GM04503 (cell line): ENCODE results near the gene NDUFC2.
A peak's percentile ranks its signal among the peaks of the same experiment; 100 is the strongest.
"Not testable (repeated sequence)": the region's sequence is repeated elsewhere in the genome, so short reads cannot be mapped to it uniquely, and the experiment has no call there.

Experiments used
- DNase-seq: peaks from one replicate; pipeline ENCODE4 v3.0.0-alpha.2; 2012; ENCODE audit warnings: low read depth

NDUFC2 gene

DNA sequence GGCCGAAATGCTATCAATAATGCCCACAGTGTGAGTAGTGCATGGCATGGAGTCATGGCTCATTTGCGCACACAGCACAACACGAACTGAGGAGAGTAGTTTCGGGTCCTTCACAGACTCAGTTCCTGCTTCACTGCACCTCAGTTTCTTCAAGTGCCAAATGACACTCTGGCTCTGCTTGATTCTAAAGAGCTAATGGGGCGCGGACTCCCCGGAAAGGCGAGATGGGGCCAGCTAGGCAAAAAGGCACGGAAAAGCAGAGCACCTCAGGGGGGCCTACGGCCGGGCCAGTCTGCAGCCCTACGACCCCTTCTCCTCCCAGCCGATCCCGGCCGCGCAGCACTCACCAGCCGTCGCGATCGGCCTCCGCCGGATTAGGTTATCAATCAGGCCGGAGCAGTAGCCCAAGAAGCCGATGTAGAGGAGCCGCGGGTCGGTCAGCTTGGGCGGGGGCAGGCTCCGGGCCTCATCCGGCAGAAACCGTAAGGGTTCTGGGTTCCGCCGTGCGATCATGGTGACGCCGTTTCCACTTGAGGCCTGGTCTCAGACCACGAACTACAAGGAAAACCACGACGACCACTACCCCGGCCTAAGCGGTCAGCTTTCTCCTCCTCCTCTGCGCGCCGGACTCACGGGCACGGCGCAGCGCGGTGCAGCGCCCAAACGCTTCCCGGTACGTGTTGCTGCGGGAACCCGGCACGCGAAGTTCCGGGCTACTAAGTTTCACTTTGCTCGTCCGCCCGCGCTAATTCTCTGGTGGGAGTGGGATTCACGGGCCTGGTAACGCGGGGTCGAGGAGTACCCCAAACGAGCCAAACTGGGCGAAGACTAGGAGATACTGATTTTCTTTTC, at the start of gene NDUFC2:
NDUFC2 (minus strand) TSS at position 631 of the 852 bp plus-strand sequence; CDS start at position 513, 118 bp downstream.
- peak; percentile 30 for DNase-seq

- DNase-seq: no peak
Observed at GRCh38 chr11:78127403-78127802, 47.7 kb upstream of the NDUFC2 start.

GRCh38 chr11:78112582-78113275, 33.1 kb upstream of the NDUFC2 start:
- DNase-seq: no peak

DNA sequence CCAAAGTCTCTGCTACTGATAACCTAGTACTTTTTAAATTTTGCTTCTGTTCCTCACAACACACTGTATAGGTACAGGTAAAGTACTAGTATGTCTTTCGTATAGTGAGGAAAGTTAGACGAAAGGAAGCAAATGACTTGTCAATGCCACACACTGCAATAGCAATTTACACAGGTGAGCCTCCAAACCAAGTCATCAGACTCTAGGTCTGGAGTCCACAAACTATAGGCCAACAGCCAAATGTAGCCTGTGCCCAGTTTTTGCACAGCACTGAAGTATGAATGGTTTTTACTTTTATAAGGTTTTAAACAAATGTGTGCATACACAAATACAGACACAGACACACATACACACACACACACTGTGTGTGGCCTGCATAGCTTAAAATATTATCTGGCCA, 31.6 kb upstream of the NDUFC2 start:
- no peak for DNase-seq

DNA sequence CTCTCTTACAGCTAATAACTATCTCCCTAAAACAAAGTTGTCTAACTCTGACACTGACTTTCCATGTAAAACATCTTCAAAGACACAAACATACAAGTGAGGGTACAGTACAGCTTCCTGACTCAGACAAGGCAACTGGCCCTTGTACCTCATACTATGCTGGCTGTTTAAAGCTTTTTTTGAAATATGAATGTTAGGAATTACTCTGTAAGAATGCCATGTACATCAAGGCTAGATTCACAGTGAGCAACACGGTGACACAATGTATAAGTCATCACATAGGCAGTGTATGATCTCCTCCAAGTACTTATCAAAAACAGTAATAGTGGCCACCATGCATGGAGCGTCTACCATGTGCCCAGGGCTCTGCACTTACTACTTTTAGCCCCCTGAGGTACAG, 31.2 kb upstream of the NDUFC2 start:
- no peak for DNase-seq

DNA sequence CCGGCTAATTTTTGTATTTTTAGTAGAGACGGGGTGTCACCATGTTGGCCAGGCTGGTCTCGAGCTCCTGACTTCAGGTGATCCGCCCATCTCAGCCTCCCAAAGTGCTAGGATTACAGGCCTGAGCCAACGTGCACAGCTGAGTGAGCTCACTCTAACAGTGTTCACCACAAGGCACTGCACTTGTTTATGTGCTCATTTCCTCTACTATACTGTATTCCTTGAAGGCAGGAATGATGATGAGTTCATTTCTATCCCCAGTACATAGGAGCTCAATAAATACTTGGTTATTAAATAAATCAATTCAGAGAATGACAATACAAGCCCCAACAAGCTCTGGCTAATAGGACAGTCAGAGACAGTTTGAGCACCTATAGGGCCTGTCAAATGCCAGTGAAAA, 30.7 kb upstream of the NDUFC2 start:
- no peak for DNase-seq

DNA sequence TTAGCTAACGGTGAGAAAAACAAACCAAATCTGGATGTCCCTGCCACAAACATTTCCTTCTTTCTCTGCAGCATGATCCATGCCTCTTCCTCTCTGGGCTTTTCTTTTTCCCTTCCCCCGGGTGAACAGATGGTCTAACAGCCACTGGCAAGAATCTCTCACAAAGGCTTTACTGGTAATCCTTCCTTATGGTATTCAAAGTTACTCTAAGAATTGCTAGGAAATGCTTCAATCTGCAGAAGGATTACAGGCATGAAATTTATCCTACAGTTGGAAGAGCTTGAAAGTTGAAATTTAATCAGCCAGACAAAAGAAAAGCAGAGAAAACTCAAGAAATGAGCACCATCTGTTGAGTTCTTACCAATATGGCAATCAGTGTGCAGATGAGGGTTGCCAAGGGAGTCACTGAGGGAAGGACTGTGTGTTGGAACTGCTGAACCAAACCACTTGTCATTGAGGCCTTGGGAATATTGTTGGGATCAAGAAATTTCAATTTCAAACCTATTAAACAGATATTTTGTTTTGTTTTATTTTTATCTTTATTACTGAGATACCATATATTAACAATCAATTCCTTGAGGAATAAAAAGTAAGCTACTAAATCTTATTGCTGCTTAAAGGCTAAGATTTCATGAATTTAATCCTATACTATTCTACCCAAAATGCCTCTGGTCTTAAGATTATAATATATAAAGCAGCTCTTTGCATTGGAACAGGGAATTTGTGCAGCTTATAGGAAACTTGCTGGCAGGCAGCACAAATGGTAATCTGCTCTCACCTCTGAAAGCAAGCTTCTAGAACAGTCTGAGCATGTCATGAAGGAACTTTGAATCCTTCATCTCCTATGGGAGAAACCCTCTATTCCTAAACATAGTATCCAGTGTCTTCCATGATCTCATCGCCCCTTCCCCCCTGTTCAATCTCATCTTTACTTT, 29.7 kb upstream of the NDUFC2 start:
- DNase-seq: no peak

DNA sequence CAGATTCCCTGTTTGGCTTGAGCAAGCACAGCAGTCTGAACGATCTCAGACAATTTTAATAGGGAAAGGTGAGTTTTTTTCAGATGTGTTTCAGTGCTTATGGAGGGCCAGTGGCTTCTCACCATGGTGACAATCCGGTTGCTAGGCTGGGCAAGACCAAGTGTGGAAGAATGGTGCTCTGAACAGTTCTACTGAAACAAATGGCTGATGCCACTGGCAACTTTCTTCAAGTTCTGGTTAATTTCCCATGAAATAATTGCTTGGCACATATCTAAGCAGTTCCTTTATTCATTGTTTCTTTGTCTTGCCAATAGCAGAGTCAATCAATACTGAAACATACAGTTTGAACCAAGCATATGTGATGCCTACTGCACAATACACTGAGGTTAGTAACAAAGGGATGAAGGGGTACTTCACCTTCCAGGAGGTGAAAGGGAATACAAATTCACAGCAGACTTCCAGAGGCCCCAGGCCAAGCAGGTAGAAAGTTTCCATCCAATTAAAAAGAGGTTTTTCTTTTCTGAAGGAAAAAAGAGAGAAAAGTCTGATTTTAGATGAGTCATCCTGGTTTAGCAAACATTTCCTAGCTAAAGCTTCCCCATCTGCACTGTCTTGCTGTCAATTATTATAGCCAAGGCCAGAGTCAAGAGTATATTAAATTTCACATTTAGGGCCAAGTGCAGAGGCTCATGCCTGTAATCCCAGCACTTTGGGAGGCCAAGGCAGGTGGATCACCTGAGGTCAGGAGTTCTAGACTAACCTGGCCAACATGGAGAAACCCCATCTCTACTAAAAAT, 21.2 kb upstream of the NDUFC2 start:
- no peak for DNase-seq

DNA sequence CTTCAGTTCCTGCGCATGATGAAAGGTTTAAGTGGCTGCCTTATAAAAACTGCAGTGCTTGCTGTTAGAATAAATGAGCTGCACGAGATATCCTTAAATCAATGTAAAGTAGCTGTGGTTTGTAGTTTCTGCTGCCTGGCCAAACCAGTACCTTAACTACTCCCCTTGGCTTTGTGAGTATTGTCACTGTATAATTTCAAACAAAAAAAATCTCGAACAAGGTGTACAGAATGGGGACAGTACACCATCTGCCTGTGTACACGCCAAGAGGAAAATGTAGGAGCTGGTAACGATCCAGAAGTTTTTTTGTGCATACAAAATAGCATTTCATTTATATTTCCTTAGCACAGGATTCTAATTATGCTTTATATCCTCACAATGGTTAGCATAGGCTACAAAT, 20.6 kb upstream of the NDUFC2 start:
- DNase-seq: no peak

DNA sequence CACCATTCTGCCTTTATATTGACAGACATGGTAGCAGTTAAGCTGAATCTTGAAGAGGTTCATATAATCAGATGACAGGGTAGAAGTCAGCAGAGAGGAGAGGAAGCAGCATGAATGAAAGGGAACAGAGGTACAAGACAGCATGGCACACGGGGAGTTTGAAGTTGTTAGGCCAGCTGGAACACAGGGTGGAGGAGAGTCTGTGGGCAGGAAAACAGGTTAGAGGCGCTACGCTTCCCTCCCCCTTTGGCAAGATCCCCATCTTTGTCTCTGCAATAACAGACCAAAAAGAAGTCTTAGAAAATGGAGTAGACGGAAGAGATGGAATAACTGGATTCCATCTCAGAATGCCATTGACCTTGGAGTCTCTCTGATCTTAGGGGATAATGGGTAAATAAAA, 20.0 kb upstream of the NDUFC2 start:
- DNase-seq: no peak

GRCh38 chr11:78097666-78098385, 18.2 kb upstream of the NDUFC2 start:
- DNase-seq: no peak

DNA sequence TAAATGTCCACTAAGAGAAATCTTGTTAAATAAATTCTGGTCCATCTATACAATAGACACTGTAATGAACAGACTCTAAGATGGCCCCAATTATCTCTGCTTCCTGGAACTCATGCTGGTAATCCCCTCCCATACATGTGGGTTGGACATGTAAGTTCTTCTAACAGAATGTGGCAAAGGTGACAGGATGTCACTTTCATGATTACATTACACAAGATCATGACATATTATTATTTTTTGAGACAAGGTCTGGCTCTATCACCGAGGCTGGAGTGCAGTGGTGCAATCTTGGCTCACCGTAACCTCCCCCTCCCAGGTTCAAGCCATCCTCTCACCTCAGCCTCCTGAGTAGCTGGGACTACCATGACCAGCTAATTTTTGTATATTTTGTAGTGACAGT, 14.6 kb upstream of the NDUFC2 start:
- no peak for DNase-seq

DNA sequence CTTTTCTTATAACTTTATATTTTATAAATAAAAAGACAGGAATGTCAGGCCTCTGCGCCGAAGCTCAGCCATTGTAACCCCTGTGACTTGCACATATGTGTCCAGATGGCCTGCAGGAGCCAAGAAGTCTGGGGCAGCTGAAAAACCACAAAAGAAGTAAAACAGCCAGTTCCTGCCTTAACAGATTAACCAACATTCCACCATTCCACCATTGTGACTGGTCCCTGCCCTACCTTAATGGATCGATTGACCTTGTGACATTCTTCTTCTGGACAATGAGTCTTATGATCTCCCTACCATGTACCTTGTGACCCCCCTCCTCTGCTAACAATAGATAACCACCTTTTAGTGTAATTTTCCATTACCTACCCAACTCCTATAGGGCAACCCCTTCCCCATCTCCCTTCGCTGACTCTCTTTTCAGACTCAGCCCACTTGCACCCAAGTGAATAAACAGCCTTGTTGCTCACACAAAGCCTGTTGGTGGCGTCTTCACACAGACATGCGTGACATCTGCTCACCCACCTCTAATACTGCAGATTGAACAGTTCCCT, 6.9 kb upstream of the NDUFC2 start:
- DNase-seq: not testable (repeated sequence)

DNA sequence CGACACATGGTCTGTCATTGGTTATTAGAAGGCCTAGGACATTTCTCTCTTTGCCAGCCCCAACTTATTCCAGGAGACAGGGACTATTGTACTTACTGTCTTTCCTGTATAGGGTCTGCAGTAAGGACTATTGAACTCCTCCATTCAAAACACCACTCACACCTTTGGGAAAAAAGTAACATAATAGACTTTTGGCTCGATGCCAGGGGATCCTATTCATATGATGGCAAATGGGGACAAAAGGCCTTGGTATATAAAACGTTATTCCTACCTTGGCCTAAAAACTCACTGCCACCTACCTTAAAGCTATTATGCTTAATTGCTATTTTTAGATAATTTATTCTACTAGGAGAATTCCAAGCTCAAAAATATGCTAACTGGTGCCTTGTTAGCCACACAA, 6.3 kb upstream of the NDUFC2 start:
- DNase-seq: no peak

- DNase-seq: not testable (repeated sequence)
Observed at GRCh38 chr11:78084506-78084905, 4.8 kb upstream of the NDUFC2 start.

DNA sequence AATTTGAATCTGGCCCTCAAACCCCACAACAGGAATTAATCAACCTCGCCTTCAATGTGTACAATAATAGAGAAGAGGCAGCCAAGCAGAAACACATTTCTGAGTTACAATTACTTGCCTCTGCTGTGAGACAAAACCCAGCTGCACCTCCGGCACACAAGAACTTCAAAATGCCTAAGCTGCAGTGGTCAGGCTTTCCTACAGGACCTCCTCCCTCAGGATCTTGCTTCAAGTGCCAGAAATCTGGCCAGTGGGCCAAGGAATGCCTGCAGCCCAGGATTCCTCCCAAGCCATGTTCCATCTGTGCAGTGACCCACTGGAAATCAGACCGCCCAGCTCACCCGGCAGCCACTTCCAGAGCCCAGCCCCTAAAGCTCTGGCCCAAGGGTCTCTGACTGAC, 3.4 kb upstream of the NDUFC2 start:
- DNase-seq: no peak

DNA sequence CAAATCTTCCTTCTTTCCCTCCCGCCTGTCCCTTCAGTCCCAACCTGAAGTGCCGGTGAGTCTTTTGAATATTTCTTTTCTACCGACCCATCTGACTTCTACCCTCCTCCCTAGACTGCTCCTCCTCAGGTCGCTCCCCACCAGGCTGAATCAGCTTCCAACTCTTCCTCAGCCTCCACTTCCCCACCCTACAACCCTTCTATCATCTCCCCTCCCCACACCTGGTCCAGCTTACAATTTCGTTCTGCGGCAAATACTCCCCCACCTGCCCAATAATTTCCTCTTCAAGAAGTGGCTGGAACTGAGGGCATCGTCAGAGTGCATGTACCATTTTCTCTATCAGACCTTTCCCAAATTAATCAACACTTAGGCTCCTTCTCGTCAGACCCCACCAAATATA, 2.5 kb upstream of the NDUFC2 start:
- DNase-seq: no peak

- DNase-seq: no peak
Observed at GRCh38 chr11:78081583-78081982, 1.9 kb upstream of the NDUFC2 start.

GRCh38 chr11:78080818-78081495, 1.3 kb upstream of the NDUFC2 start:
- DNase-seq: peak; percentile 34
